ENCODE results near the gene LACRT.

LACRT gene

GRCh38 chr12:54624315-54625279 is 10.1 kb downstream of the LACRT start:
- no peak for TF ChIP-seq ZFX (IDR thresholded peaks at IDR 0.05; ENCODE audit: borderline replicate concordance)
- TF ChIP-seq CTCF (IDR thresholded peaks at IDR 0.05): no peak

GRCh38 chr12:54622463-54623183 is 12.1 kb downstream of the LACRT start:
- no peak for TF ChIP-seq ZFX (IDR thresholded peaks at IDR 0.05; ENCODE audit: borderline replicate concordance)
- peak; percentile 60 for TF ChIP-seq CTCF (IDR thresholded peaks at IDR 0.05)
- no peak overlapping the region for H3K27ac ChIP-seq

More at GRCh38 chr12:54624315-54625279, 10.1 kb downstream of the LACRT start:
- no peak overlapping the region for H3K27ac ChIP-seq

GRCh38 chr12:54616933-54617680 is 17.6 kb downstream of the LACRT start:
- no peak overlapping the region for H3K27ac ChIP-seq
- no peak for TF ChIP-seq ZFX (IDR thresholded peaks at IDR 0.05; ENCODE audit: borderline replicate concordance)
- TF ChIP-seq CTCF (IDR thresholded peaks at IDR 0.05): no peak

GRCh38 chr12:54612225-54612750 is 22.4 kb downstream of the LACRT start:
- no peak overlapping the region for H3K27ac ChIP-seq
- TF ChIP-seq CTCF (IDR thresholded peaks at IDR 0.05): no peak
- TF ChIP-seq ZFX (IDR thresholded peaks at IDR 0.05; ENCODE audit: borderline replicate concordance): no peak

- no peak for TF ChIP-seq ZFX (IDR thresholded peaks at IDR 0.05; ENCODE audit: borderline replicate concordance)
- TF ChIP-seq CTCF (IDR thresholded peaks at IDR 0.05): no peak
- H3K27ac ChIP-seq: no peak overlapping the region
These were observed 23.0 kb downstream of the LACRT start for GRCh38 chr12:54611715-54612149.

GRCh38 chr12:54608769-54609168 is 25.9 kb downstream of the LACRT start:
- TF ChIP-seq CTCF (IDR thresholded peaks at IDR 0.05) (no peak), ZFX (IDR thresholded peaks at IDR 0.05; ENCODE audit: borderline replicate concordance) (no peak)
- H3K27ac ChIP-seq: no peak overlapping the region
